ENCODE data around the gene RETN. TPM values are rescaled to one million over a fixed set of nuclear protein-coding genes. Genes with fewer than 3 reads are reported as not detected.

RETN gene
- total RNA-seq, 1 experiment from 2014 or later = not detected

DNA sequence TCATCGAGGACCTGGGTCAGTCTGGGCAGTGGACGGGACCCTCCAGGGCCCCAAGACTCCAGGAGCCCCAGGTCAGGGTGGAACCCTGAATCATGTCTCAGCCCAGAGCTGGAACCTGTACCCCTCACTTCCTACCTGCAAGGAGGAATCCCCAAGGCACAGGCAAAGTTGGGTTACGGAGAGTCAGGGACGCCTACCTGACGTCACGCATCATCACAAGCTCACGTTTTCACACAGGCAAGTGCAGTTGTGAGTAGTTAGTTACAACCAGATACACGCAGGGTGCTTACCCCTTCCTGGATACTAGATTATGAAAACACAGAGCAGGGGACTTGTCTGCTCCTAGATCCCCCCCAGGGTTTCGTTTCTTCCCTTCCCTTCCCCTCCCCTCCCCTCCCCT lies 1.9 kb downstream of the RETN start:
- H3K4me1 ChIP-seq (ENCODE audit: control insufficient read depth, insufficient read depth, low read length) = no peaks in the 10 kb centered on the region
- no peak overlapping the region for H3K27ac ChIP-seq (ENCODE audit: low read length)
- intact Hi-C loops (cut with micrococcal nuclease; ENCODE audit: unreplicated experiment) = no loop called here
- no peak for DNase-seq (ENCODE audit: low read depth, low spot score)
- POLR2A ChIA-PET = interaction anchor here (0.6 kb wide), 1 partner anchor 149 kb away, joined by 5 read pairs; no protein-coding TSS in a partner anchor
- CTCF ChIA-PET = interaction anchor here (0.8 kb wide), 2 partner anchors 182 to 232 kb away, joined by 3 to 6 read pairs; no protein-coding TSS in a partner anchor
- no peak for ATAC-seq
- TF ChIP-seq, protein P1, sequence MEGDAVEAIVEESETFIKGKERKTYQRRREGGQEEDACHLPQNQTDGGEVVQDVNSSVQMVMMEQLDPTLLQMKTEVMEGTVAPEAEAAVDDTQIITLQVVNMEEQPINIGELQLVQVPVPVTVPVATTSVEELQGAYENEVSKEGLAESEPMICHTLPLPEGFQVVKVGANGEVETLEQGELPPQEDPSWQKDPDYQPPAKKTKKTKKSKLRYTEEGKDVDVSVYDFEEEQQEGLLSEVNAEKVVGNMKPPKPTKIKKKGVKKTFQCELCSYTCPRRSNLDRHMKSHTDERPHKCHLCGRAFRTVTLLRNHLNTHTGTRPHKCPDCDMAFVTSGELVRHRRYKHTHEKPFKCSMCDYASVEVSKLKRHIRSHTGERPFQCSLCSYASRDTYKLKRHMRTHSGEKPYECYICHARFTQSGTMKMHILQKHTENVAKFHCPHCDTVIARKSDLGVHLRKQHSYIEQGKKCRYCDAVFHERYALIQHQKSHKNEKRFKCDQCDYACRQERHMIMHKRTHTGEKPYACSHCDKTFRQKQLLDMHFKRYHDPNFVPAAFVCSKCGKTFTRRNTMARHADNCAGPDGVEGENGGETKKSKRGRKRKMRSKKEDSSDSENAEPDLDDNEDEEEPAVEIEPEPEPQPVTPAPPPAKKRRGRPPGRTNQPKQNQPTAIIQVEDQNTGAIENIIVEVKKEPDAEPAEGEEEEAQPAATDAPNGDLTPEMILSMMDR (IDR thresholded peaks at IDR 0.05) = no peak
- TF ChIP-seq SIN3A (IDR thresholded peaks at IDR 0.05; ENCODE audit: borderline replicate concordance, insufficient read depth, low read depth, low read length) (no peak), POLR2AphosphoS5 (IDR thresholded peaks at IDR 0.05; ENCODE audit: low read depth, low read length) (no peak), TCF7L2 (IDR thresholded peaks at IDR 0.05; ENCODE audit: low read depth, low read length) (no peak)
- TF ChIP-seq, protein P2, sequence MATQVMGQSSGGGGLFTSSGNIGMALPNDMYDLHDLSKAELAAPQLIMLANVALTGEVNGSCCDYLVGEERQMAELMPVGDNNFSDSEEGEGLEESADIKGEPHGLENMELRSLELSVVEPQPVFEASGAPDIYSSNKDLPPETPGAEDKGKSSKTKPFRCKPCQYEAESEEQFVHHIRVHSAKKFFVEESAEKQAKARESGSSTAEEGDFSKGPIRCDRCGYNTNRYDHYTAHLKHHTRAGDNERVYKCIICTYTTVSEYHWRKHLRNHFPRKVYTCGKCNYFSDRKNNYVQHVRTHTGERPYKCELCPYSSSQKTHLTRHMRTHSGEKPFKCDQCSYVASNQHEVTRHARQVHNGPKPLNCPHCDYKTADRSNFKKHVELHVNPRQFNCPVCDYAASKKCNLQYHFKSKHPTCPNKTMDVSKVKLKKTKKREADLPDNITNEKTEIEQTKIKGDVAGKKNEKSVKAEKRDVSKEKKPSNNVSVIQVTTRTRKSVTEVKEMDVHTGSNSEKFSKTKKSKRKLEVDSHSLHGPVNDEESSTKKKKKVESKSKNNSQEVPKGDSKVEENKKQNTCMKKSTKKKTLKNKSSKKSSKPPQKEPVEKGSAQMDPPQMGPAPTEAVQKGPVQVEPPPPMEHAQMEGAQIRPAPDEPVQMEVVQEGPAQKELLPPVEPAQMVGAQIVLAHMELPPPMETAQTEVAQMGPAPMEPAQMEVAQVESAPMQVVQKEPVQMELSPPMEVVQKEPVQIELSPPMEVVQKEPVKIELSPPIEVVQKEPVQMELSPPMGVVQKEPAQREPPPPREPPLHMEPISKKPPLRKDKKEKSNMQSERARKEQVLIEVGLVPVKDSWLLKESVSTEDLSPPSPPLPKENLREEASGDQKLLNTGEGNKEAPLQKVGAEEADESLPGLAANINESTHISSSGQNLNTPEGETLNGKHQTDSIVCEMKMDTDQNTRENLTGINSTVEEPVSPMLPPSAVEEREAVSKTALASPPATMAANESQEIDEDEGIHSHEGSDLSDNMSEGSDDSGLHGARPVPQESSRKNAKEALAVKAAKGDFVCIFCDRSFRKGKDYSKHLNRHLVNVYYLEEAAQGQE (IDR thresholded peaks at IDR 0.05; ENCODE audit: insufficient read depth in 1 of 2, low read depth in 2 of 2, low read length in 1 of 2) = no peak
- no peaks in the 10 kb centered on the region for H3K27me3 ChIP-seq (ENCODE audit: control insufficient read depth, insufficient read depth, low read length)
- in situ Hi-C loops (cut with HindIII; ENCODE audit: low pct_unique_long_range_greater_than_20kb, low sequenced_read_pairs) = no loop called here
- no peaks in the 10 kb centered on the region for H3K36me3 ChIP-seq (ENCODE audit: control insufficient read depth, insufficient read depth, low read length)
- H3K9me3 ChIP-seq (ENCODE audit: control insufficient read depth, insufficient read depth, low read depth, low read length) = no peaks in the 10 kb centered on the region
- no TSS peak for BruUV-seq (replicated peaks)
- H3K4me3 ChIP-seq (ENCODE audit: low read depth in 2 of 2, low read length in 2 of 2) = peak overlapping the region in 1 of 2 experiments; percentile 32; a peak in 2 of 4 replicates

DNA sequence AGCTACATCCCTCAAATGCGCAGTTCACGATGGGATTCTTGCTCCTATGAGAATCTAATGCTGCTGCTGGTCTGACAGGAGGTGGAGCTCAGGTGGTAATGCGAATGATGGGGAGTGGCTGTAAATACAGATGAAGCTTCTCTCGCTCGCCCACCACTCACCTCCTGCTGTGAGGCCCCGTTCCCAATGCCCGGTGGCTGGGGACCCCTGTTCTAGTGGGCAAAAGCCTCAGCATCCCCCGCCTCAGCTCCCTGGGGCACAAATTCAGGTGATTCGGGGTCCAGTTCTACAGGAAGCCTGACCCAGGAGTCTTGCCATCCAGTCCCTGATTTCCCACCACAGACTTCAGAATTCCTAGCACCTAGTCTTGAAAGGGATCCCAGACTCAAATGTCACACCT lies 3.7 kb downstream of the RETN start:
- in situ Hi-C loops (cut with HindIII; ENCODE audit: low pct_unique_long_range_greater_than_20kb, low sequenced_read_pairs) = no loop called here

More for the DNA sequence above, 3.7 kb downstream of the RETN start:
- ChIA-PET POLR2A (no interaction called here), CTCF (interaction anchor here (0.6 kb wide), 1 partner anchor 348 kb away, joined by 7 read pairs; no protein-coding TSS in a partner anchor)
- DNase-seq (ENCODE audit: low read depth, low spot score) (no peak), ATAC-seq (no peak)
- no peaks in the 10 kb centered on the region for H3K4me1 ChIP-seq (ENCODE audit: control insufficient read depth, insufficient read depth, low read length)
- no TSS peak for BruUV-seq (replicated peaks)
- intact Hi-C loops (cut with micrococcal nuclease; ENCODE audit: unreplicated experiment) = no loop called here
- no peak overlapping the region for H3K27ac ChIP-seq (ENCODE audit: low read length)
- no peaks in the 10 kb centered on the region for H3K27me3 ChIP-seq (ENCODE audit: control insufficient read depth, insufficient read depth, low read length)
- no peak overlapping the region for H3K4me3 ChIP-seq (ENCODE audit: low read depth in 2 of 2, low read length in 2 of 2)
- TF ChIP-seq, protein P2 (IDR thresholded peaks at IDR 0.05; ENCODE audit: insufficient read depth in 1 of 2, low read depth in 2 of 2, low read length in 1 of 2) = no peak
- TF ChIP-seq SIN3A (IDR thresholded peaks at IDR 0.05; ENCODE audit: borderline replicate concordance, insufficient read depth, low read depth, low read length) (no peak), TCF7L2 (IDR thresholded peaks at IDR 0.05; ENCODE audit: low read depth, low read length) (no peak), POLR2AphosphoS5 (IDR thresholded peaks at IDR 0.05; ENCODE audit: low read depth, low read length) (no peak)
- TF ChIP-seq, protein P1 (IDR thresholded peaks at IDR 0.05) = no peak
- H3K9me3 ChIP-seq (ENCODE audit: control insufficient read depth, insufficient read depth, low read depth, low read length) = no peaks in the 10 kb centered on the region
- H3K36me3 ChIP-seq (ENCODE audit: control insufficient read depth, insufficient read depth, low read length) = no peaks in the 10 kb centered on the region
